ENCODE results near the gene C1QTNF7.

Gene C1QTNF7

GRCh38 chr4:15398732-15399131 is 29.1 kb upstream of the C1QTNF7 start:
- no peak overlapping the region for H3K4me3 ChIP-seq (ENCODE audit: low read depth, low read length)
- no peak for TF ChIP-seq CTCF (IDR thresholded peaks at IDR 0.05; ENCODE audit: low read depth, low read length, missing control alignments)
- in situ Hi-C loops (cut with HindIII; ENCODE audit: low sequenced_read_pairs), result no loop called here
- no peak for DNase-seq (ENCODE audit: low read depth)

- in situ Hi-C loops (cut with HindIII; ENCODE audit: low sequenced_read_pairs), result no loop called here
- DNase-seq (ENCODE audit: low read depth), result no peak
- TF ChIP-seq CTCF (IDR thresholded peaks at IDR 0.05; ENCODE audit: low read depth, low read length, missing control alignments), result no peak
- H3K4me3 ChIP-seq (ENCODE audit: low read depth, low read length), result no peak overlapping the region
Measured at GRCh38 chr4:15400226-15400625, 27.6 kb upstream of the C1QTNF7 start.

- in situ Hi-C loops (cut with HindIII; ENCODE audit: low sequenced_read_pairs), result no loop called here
- no peak for TF ChIP-seq CTCF (IDR thresholded peaks at IDR 0.05; ENCODE audit: low read depth, low read length, missing control alignments)
- DNase-seq (ENCODE audit: low read depth), result no peak
- H3K4me3 ChIP-seq (ENCODE audit: low read depth, low read length), result no peak overlapping the region
Measured at GRCh38 chr4:15400981-15401671, 26.7 kb upstream of the C1QTNF7 start.

- in situ Hi-C loops (cut with HindIII; ENCODE audit: low sequenced_read_pairs), result no loop called here
- no peak for TF ChIP-seq CTCF (IDR thresholded peaks at IDR 0.05; ENCODE audit: low read depth, low read length, missing control alignments)
- DNase-seq (ENCODE audit: low read depth), result no peak
Measured at GRCh38 chr4:15402146-15402545, 25.7 kb upstream of the C1QTNF7 start.

GRCh38 chr4:15402974-15403373 is 24.9 kb upstream of the C1QTNF7 start:
- no peak for TF ChIP-seq CTCF (IDR thresholded peaks at IDR 0.05; ENCODE audit: low read depth, low read length, missing control alignments)
- DNase-seq (ENCODE audit: low read depth), result no peak
- in situ Hi-C loops (cut with HindIII; ENCODE audit: low sequenced_read_pairs), result no loop called here
- no peak overlapping the region for H3K4me3 ChIP-seq (ENCODE audit: low read depth, low read length)

More at GRCh38 chr4:15402146-15402545, 25.7 kb upstream of the C1QTNF7 start:
- no peak overlapping the region for H3K4me3 ChIP-seq (ENCODE audit: low read depth, low read length)

GRCh38 chr4:15405018-15405417 is 22.8 kb upstream of the C1QTNF7 start:
- H3K4me3 ChIP-seq (ENCODE audit: low read depth, low read length), result no peak overlapping the region
- no peak for TF ChIP-seq CTCF (IDR thresholded peaks at IDR 0.05; ENCODE audit: low read depth, low read length, missing control alignments)
- in situ Hi-C loops (cut with HindIII; ENCODE audit: low sequenced_read_pairs), result no loop called here
- no peak for DNase-seq (ENCODE audit: low read depth)
